Kidney epithelial cell (primary cell): ENCODE measurements around the gene ALS2CL. TPM values are rescaled to one million over a fixed set of nuclear protein-coding genes. Genes with fewer than 3 reads are reported as not detected.
"Not testable (repeated sequence)": the region's sequence is repeated elsewhere in the genome, so short reads cannot be mapped to it uniquely, and the experiment has no call there.

Source experiments
- DNase-seq: peaks from one replicate; pipeline ENCODE4 v3.0.0-alpha.2; 2010; ENCODE audit warnings: low read depth
- H3K27me3 ChIP-seq: 2 replicates; pipeline ENCODE4 v1.6.0; 2011; ENCODE audit warnings: low read length; ENCODE audit not compliant: control insufficient read depth, insufficient read depth
- H3K36me3 ChIP-seq: 2 replicates; pipeline ENCODE4 v1.5.1; 2011; ENCODE audit warnings: low read length; ENCODE audit not compliant: control insufficient read depth, insufficient read depth
- H3K4me3 ChIP-seq: 2 replicates; pipeline ENCODE4 v1.5.1; 2011; ENCODE audit warnings: low read depth, mild to moderate bottlenecking, control low read depth, low read length
- CTCF ChIP-seq: IDR thresholded peaks from 2 replicates; pipeline ENCODE4 v1.5.1; 2011; ENCODE audit warnings: mild to moderate bottlenecking, moderate library complexity, low read length, control low read depth, inconsistent platforms; ENCODE audit not compliant: insufficient read depth, poor library complexity, severe bottlenecking
- total RNA-seq: library from RNA; depleted of rRNA; stranded (reverse); fragments of >200 nt; gene quantifications from 2 replicates; pipeline ENCODE4 v1.2.3, GENCODE V29; 2015

The ALS2CL gene
- total RNA-seq, 1 donor from 2014 or later, result 23.7 TPM

DNA sequence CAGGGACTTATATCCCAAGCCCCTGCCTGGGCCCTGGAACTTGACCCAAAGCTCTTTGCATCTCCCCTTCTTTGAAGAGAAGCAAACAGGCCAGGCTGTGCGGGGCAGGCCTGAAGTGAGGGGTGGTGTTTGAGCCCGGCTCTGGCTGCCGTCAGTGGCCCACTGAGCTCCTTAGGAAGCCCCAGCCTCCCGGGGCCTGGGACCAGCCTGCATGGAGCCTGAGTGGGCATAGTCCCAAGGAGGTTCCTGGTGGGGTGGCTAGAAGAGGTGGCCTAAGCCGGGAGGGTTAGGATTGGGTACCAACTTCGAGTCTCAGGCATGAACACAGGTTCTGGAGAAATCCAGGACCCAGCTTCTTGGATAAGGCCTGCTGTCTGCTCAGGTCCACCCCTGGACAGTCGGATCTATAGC, 14.1 kb upstream of the ALS2CL start:
- no peak for TF ChIP-seq CTCF
- no peaks in the 10 kb centered on the region for H3K36me3 ChIP-seq
- H3K4me3 ChIP-seq, result no peak overlapping the region
- no peak for DNase-seq
- peaks cover 15% of the 10 kb centered on the region for H3K27me3 ChIP-seq

GRCh38 chr3:46706771-46707582, 13.5 kb upstream of the ALS2CL start:
- H3K27me3 ChIP-seq, result peaks cover 21% of the 10 kb centered on the region
- H3K4me3 ChIP-seq, result no peak overlapping the region
- no peaks in the 10 kb centered on the region for H3K36me3 ChIP-seq
- no peak for DNase-seq
- TF ChIP-seq CTCF, result no peak

- Histone ChIP-seq H3K4me3 (no peak overlapping the region), H3K27me3 (peaks cover 31% of the 10 kb centered on the region), H3K36me3 (no peaks in the 10 kb centered on the region)
- no peak for DNase-seq
- TF ChIP-seq CTCF, result no peak
Measured at GRCh38 chr3:46705751-46706552, 12.5 kb upstream of the ALS2CL start.

- Histone ChIP-seq H3K4me3 (no peak overlapping the region), H3K27me3 (peaks cover 37% of the 10 kb centered on the region), H3K36me3 (no peaks in the 10 kb centered on the region)
- no peak for DNase-seq
- TF ChIP-seq CTCF, result peak; percentile 93
Measured at GRCh38 chr3:46705022-46705530, 11.6 kb upstream of the ALS2CL start.

GRCh38 chr3:46704346-46704745, 10.9 kb upstream of the ALS2CL start:
- H3K4me3 ChIP-seq, DNase-seq, H3K36me3 ChIP-seq: not testable (repeated sequence)
- peaks cover 37% of the 10 kb centered on the region for H3K27me3 ChIP-seq

GRCh38 chr3:46703013-46703520, 9.6 kb upstream of the ALS2CL start:
- H3K36me3 ChIP-seq, result no peaks in the 10 kb centered on the region
- no peak overlapping the region for H3K4me3 ChIP-seq
- DNase-seq, result no peak
- H3K27me3 ChIP-seq, result peaks cover 34% of the 10 kb centered on the region
- no peak for TF ChIP-seq CTCF
